Neural progenitor cell (in vitro differentiated cells): ENCODE results near the gene ATF4.

Experiments used
- CTCF ChIP-seq: fragments of 200-600 bp; sonication (generic); IDR thresholded peaks from 2 replicates; pipeline ENCODE4 v1.5.1; 2017; ENCODE audit warnings: antibody characterized with exemption, mild to moderate bottlenecking
- EZH2 ChIP-seq: fragments of 200-600 bp; sonication (generic); IDR thresholded peaks from 2 replicates; pipeline ENCODE4 v1.6.1; 2017; ENCODE audit warnings: antibody characterized with exemption, mild to moderate bottlenecking, moderate library complexity
- EZH2phosphoT487 ChIP-seq: fragments of 200-600 bp; sonication (generic); IDR thresholded peaks from 2 replicates; pipeline ENCODE4 v1.6.1; 2017; ENCODE audit warnings: antibody characterized with exemption

DNA sequence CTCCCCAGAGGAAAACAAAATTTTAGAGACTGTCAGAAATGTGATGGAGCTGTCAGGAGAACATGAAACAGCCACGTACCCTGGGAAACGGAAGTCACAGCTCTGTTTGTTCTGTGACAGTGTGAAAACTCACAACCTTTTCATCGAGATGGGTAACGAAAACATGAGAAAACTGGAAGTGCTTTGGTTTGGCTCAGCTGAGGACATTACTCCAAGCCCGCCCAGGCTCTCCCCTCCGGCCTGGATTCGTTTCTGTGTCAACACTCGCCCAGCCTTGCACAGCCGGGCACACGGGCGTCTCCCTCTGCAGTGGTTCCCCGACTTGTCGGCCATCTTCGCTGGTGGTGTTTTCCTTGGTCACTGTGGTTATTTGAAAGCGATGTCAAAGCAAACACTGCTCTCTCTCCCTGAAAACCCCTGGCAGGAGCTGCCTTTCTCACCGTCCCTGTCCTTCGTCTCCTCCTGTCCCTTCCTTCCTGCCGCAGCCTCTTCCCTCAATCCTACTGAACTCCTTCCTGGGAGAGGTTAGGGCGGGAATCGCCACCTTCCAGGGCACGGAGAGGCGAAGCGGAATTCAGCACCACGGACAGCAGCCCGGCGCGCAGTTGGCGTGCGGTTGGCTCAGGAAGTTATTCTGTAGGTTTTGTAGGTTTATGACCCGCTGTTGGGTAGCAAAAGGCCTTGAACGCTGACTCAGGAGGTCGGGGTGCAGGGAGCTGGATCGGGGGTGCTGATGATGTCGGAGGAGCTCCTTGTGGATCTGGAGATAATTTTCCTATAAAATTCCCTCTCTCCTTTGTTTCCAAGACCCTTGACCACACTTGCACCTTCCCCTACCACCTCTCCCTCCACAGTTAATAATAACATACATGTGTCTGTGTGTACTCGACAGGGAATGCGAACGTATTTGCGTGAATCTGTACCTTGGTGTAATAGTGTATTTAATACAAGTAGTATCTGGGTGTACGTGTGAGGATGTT lies 25.3 kb downstream of the ATF4 start:
- TF ChIP-seq CTCF (no peak), EZH2phosphoT487 (no peak), EZH2 (peak; percentile 39)
